NCI-H526 (cell line): ENCODE results near the gene NOP9.
A peak's percentile ranks its signal among the peaks of the same experiment; 100 is the strongest.

Experiments used
- DNase-seq, 2 experiments: peaks; one replicate each; lab custom pipeline; 2025; lab: John Stamatoyannopoulos, UW

Gene NOP9

GRCh38 chr14:24299255-24300191 is at the start of gene NOP9, which contains the start of gene DHRS1:
Gene NOP9 (plus strand): TSS chr14:24299850. CDS start chr14:24299955, 105 bp downstream.
Gene DHRS1 (minus strand): TSS chr14:24299780. CDS start chr14:24299106, 674 bp downstream.
- DNase-seq, result peak; percentile 72 to 91

GRCh38 chr14:24250354-24250753 is 49.3 kb upstream of the NOP9 start:
- DNase-seq, result no peak

DNA sequence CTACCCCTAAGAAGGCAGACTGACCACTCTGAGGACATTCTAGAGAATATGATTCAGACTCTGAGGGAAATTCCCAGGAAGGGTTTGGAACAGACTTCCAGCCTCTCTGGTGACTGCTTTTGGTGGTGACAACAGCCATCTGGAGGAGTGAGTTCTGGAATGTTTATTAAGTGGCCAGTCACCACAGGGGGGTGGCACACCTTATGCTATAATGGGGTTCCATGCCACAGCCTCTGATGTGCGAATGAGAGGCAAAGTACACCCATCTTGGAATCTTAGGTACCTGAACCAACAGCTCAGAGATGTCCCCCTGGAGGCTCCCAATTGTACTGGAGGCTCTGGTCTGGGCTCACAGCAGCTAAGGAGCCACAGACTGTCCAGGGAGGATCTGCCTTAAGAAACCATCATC is 47.8 kb upstream of the NOP9 start:
- no peak for DNase-seq

DNA sequence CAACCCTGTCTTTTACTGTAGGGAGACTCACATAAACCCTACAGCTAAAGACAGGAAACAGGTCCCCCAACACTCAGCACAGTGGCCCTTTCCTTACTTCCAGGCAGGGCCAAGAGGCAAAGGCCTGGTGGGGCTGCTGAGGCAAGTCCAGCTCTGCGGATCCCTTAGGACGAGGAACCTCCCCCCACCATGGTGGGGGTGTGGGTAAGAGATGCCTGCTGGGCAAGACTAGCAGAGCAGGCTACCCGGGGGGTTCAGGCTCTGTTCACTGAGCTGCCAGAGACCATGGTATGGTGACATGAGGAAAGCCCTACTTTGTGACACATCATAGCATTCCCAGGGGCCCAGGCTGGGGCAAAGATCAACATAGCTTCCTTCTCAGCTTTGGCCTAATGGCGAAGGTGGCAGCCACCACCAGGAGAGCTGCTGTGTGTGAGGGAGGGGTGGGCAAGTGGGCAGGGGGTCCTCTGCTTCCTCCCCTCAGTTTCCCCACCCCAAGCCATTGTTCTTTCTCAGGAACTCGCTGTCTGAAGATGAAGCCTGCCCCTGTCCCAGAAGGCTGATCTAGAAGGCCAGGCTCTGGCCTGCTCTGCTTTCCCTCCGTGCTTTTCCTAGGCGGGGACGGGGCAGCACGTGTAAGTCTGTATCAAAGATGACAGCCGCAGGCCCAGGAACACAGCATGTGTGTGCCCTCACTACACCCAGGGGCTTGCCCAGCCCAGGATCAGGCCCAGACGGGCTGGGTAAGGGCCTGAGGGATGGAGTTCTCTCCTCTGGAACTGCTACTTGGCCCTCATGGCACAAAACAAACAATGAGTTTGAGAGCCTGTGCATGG is 47.1 kb upstream of the NOP9 start:
- no peak for DNase-seq

GRCh38 chr14:24253936-24254335 is 45.7 kb upstream of the NOP9 start:
- DNase-seq, result no peak

- no peak for DNase-seq
These were observed 44.8 kb upstream of the NOP9 start for GRCh38 chr14:24254630-24255392.

GRCh38 chr14:24255438-24255837 is 44.2 kb upstream of the NOP9 start:
- DNase-seq, result no peak

DNA sequence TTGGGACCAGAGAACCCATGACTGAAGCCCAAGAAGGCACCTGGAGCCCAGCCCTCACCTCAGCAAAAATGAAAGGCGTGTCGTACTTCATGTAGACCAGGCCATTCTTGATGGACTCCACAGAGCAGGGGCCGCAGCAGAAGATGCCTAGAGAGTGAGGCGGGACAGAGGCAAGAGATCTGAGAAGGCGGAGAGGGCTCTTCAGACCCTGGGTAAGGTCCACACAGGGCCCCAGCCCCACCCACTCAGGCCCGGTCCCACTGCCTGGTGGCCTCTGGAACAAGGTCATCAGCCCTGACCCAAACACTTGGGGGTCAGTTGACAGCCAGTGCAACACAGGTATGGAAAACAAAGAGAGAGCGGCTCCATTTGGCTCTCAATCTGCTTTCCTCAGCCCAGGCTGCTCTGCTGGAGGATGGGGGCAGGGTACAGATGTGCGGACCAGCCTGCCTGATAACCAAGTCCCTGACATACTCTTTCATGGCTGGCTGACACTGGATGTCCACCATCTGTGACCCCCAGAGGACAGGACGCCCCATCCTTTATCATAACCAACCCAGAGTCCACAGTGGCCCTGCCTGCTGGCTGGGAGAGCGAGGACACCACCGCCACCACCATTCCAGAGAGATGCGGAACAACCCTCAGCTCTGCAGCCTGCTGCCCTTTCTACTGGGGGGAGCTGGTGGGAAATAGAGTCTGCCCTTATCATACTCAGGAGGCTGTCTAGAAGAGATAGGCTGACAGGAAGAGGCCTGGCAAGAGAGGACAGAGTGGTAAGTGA is 43.5 kb upstream of the NOP9 start:
- no peak for DNase-seq

- no peak for DNase-seq
These were observed 42.7 kb upstream of the NOP9 start for GRCh38 chr14:24256960-24257359.

DNA sequence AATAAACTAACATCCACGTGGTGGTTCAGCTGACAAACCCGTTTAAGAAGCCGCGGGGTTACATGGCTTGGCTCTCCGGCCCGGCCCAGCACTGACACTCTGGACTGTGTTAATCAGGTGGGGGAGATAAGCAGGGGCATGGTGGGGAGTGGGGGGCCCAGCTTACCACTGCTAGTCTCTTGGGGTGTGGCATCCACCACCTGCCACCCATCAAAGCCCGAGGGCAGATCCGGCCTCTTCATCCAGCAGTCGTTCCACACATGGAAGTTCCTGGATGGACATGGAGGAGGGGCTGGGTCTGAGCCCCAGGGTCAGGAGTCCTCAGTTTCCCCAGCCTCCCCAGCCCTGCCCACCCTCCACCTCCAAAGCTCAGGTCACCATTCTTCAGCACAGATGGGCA is 41.5 kb upstream of the NOP9 start:
- DNase-seq, result no peak

DNA sequence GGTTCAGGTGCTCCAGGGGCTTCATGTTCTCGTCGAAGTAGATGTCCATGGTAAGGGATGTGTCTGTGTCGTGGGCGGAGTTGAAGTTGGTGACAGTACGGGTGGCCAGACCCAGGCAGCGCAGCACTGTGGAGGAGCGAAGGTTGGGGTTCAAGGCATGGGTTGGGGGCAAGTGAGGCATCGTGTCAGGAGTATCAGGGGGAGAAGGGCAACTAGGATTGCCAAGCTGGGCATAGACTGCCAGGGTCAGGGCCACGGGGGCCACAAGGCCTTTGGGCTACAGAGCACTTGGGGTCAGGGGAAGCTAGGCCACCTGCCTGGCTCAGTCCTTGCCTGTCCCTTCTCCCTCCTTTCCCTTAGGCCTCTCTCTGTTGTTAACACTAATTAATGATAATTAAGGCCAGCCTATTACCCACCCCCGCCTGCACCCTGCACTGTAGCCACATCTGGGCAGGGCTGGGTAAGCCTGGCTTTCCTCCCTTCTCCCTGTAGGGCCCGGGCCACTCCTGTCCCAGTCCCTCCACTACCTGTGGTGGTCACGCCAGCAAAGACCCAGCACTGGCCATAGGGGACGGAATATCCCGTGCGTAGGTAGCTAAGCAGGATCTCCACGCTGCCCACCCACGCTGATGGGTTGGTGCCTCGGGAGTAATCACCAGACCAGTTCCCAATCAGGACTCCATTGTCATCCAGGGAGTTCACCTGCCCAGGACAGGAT is 40.9 kb upstream of the NOP9 start:
- DNase-seq, result no peak

GRCh38 chr14:24259282-24260025 is 40.2 kb upstream of the NOP9 start:
- no peak for DNase-seq

- DNase-seq, result no peak
These were observed 39.4 kb upstream of the NOP9 start for GRCh38 chr14:24260026-24260779.

DNA sequence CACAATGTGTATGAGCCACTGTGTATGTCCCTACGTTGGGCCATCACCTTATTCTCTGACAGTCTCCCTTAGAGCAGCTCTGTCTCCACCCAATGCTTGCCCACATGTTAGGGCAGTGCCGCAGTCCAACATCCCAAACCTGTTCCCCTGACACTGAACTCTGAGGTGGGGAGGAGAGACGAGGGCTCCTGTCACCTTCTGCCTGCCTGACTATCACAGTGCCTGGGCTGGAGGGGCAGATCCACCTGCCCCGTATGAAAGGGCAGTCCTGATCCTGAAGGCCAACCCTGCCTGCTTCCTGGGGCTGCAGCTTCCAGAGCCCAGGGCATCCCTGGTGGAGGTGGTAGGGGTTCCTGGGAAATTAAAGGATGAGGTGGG is 38.9 kb upstream of the NOP9 start:
- DNase-seq, result no peak

- DNase-seq, result no peak
These were observed 38.2 kb upstream of the NOP9 start for GRCh38 chr14:24261256-24261968.

DNA sequence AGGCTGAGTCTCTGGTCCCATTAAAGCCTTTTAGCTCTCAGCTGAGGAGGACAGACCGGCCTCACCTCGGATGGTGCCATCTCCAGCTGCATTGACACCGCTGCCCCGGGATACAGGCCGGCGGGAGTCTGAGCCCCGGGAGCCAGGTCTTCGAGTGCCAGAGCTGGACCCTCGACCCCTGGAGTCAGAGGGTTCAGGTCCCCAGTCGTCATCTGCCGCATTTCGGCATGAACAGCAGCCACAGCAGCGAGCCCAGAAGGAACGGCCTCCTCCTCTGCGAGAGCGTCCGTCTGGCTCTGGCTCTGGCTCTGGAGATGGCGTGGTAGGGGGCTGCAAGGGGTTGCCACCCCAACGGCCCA is 37.7 kb upstream of the NOP9 start:
- no peak for DNase-seq

GRCh38 chr14:24262821-24263733 is 36.6 kb upstream of the NOP9 start, which contains the start of gene TGM1:
Gene TGM1 (minus strand): TSS chr14:24263177. CDS start chr14:24262352, 825 bp downstream.
- DNase-seq, result no peak
